GM23338 (cell line): ENCODE measurements around the gene ZNF837. TPM values are rescaled to one million over a fixed set of nuclear protein-coding genes. Genes with fewer than 3 reads are reported as not detected.

Source experiments
- ATAC-seq: fragments of 200-7000 bp; cut with Tn5 transposase; 3 replicates; pipeline ENCODE4 v1.9.1; 2020
- DNase-seq: peaks from one replicate; pipeline ENCODE4 v3.0.0-alpha.2; 2015; ENCODE audit warnings: low spot score
- H2AFZ ChIP-seq: fragments of 200-600 bp; sonication (generic); 2 replicates; pipeline ENCODE4 v1.8.0; 2016; ENCODE audit warnings: antibody characterized with exemption, mild to moderate bottlenecking, moderate library complexity
- H3F3A ChIP-seq: fragments of 200-600 bp; sonication (generic); replicated peaks from 2 replicates; pipeline ENCODE4 v1.8.0; 2017; ENCODE audit warnings: antibody characterized with exemption, mixed run types, low read depth
- H3K27ac ChIP-seq: fragments of 200-600 bp; sonication (generic); 2 replicates; pipeline ENCODE4 v1.6.1; 2016; ENCODE audit warnings: low read depth
- H3K27me3 ChIP-seq: fragments of 200-600 bp; sonication (generic); 2 replicates; pipeline ENCODE4 v1.8.0; 2016; ENCODE audit warnings: mild to moderate bottlenecking, mixed run types, moderate library complexity; ENCODE audit not compliant: insufficient read depth
- H3K36me3 ChIP-seq: fragments of 200-600 bp; sonication (generic); 2 replicates; pipeline ENCODE4 v1.8.0; 2016; ENCODE audit warnings: mild to moderate bottlenecking; ENCODE audit not compliant: insufficient read depth
- H3K4me1 ChIP-seq: fragments of 200-600 bp; sonication (generic); 2 replicates; pipeline ENCODE4 v1.8.0; 2016; ENCODE audit warnings: mild to moderate bottlenecking, moderate library complexity; ENCODE audit not compliant: insufficient read depth
- H3K4me2 ChIP-seq: fragments of 200-600 bp; sonication (generic); 2 replicates; pipeline ENCODE4 v1.7.1; 2017; ENCODE audit warnings: mixed run types
- H3K4me3 ChIP-seq: fragments of 200-600 bp; sonication (generic); 2 replicates; pipeline ENCODE4 v1.6.1; 2016; ENCODE audit warnings: mixed run types
- H3K79me2 ChIP-seq: fragments of 200-600 bp; sonication (generic); replicated peaks from 2 replicates; pipeline ENCODE4 v1.8.0; 2017; ENCODE audit warnings: mild to moderate bottlenecking; ENCODE audit not compliant: insufficient read depth
- H3K9me2 ChIP-seq: fragments of 200-600 bp; sonication (generic); 2 replicates; pipeline ENCODE4 v1.8.0; 2017; ENCODE audit not compliant: insufficient read depth
- H4K20me1 ChIP-seq: fragments of 200-600 bp; sonication (generic); replicated peaks from 2 replicates; pipeline ENCODE4 v1.8.0; 2017; ENCODE audit warnings: mild to moderate bottlenecking; ENCODE audit not compliant: insufficient read depth
- H3K27ac Mint-ChIP-seq: 2 replicates; pipeline ENCODE4 v1.8.0; 2020; ENCODE audit warnings: inconsistent platforms, mild to moderate bottlenecking, moderate library complexity, mixed read lengths
- H3K27me3 Mint-ChIP-seq: 3 replicates; pipeline ENCODE4 v1.8.0; 2022; ENCODE audit warnings: low read depth, mild to moderate bottlenecking, moderate library complexity, mixed read lengths, inconsistent platforms; ENCODE audit not compliant: insufficient read depth, poor library complexity
- H3K36me3 Mint-ChIP-seq: 3 replicates; pipeline ENCODE4 v1.8.0; 2021; ENCODE audit warnings: low read depth, mild to moderate bottlenecking, inconsistent platforms, moderate library complexity, mixed read lengths
- H3K4me1 Mint-ChIP-seq: 3 replicates; pipeline ENCODE4 v1.8.0; 2020; ENCODE audit warnings: mild to moderate bottlenecking, inconsistent platforms, mixed read lengths
- H3K4me3 Mint-ChIP-seq: 3 replicates; pipeline ENCODE4 v1.8.0; 2021; ENCODE audit warnings: moderate library complexity, mild to moderate bottlenecking, inconsistent platforms, mixed read lengths
- H3K9me3 Mint-ChIP-seq: 3 replicates; pipeline ENCODE4 v1.8.0; 2020; ENCODE audit warnings: moderate library complexity, mild to moderate bottlenecking, inconsistent platforms, mixed read lengths
- CREB1 ChIP-seq: fragments of 250-450 bp; sonication (Bioruptor Pico); IDR thresholded peaks from 2 replicates; pipeline ENCODE4 v1.5.0; 2020; ENCODE audit warnings: low read depth, mild to moderate bottlenecking, moderate library complexity
- EZH2 ChIP-seq: fragments of 200-600 bp; sonication (generic); IDR thresholded peaks from one replicate; pipeline ENCODE4 v1.8.0; 2017; ENCODE audit warnings: antibody characterized with exemption, mild to moderate bottlenecking, low read depth; ENCODE audit not compliant: unreplicated experiment
- EZH2phosphoT487 ChIP-seq: fragments of 200-600 bp; sonication (generic); IDR thresholded peaks from one replicate; pipeline ENCODE4 v1.8.1; 2018; ENCODE audit warnings: antibody characterized with exemption; ENCODE audit not compliant: unreplicated experiment
- JUNB ChIP-seq: IDR thresholded peaks from one replicate; pipeline ENCODE4 v1.6.1; 2016; ENCODE audit warnings: antibody characterized with exemption; ENCODE audit not compliant: unreplicated experiment
- NANOG ChIP-seq: IDR thresholded peaks from 2 replicates; pipeline ENCODE4 v1.6.1; 2016; ENCODE audit warnings: antibody characterized with exemption, borderline replicate concordance
- POLR2AphosphoS5 ChIP-seq: IDR thresholded peaks from 2 replicates; pipeline ENCODE4 v1.6.1; 2016; ENCODE audit warnings: antibody characterized with exemption, low read depth
- STAT1 ChIP-seq: IDR thresholded peaks from one replicate; pipeline ENCODE4 v1.6.1; 2016; ENCODE audit warnings: antibody characterized with exemption; ENCODE audit not compliant: unreplicated experiment
- ZNF114 ChIP-seq: fragments of 250-450 bp; sonication (Bioruptor Pico); IDR thresholded peaks from 2 replicates; pipeline ENCODE4 v1.5.0; 2020; ENCODE audit warnings: mild to moderate bottlenecking, moderate library complexity
- ZNF331 ChIP-seq: fragments of 250-450 bp; sonication (Bioruptor Pico); IDR thresholded peaks from 2 replicates; pipeline ENCODE4 v1.5.0; 2020; ENCODE audit warnings: low read depth, mild to moderate bottlenecking, moderate library complexity
- polyA plus RNA-seq: library from polyadenylated mRNA; unstranded; fragments of >200 nt; fragmentation: Nextera tagmentation; extraction: Ambion mirVana; gene quantifications from 2 replicates; pipeline ENCODE4 v1.2.1, GENCODE V29; 2016
- total RNA-seq: library from RNA; depleted of rRNA; stranded (reverse); fragments of >200 nt; shearing (Covaris generic); gene quantifications from 2 replicates; pipeline ENCODE4 v1.2.3, GENCODE V29; 2014
- TF ChIP-seq, protein P1 (sequence below), 2 experiments: fragments of 200-600 bp in 1 of 2; sonication (generic) in 1 of 2; conservative IDR thresholded peaks; 2 replicates each; pipeline versions ENCODE4 v1.5.1 to v1.6.1; 2016 to 2017; ENCODE audit warnings: antibody characterized with exemption in 2 of 2, low read depth in 2 of 2, mild to moderate bottlenecking in 2 of 2, moderate library complexity in 1 of 2
- TF ChIP-seq, protein P2 (sequence below): IDR thresholded peaks from 2 replicates; pipeline ENCODE4 v1.6.1; 2016; ENCODE audit warnings: antibody characterized with exemption
- TF ChIP-seq, protein P3 (sequence below): fragments of 250-450 bp; sonication (Bioruptor Pico); IDR thresholded peaks from 2 replicates; pipeline ENCODE4 v1.5.0; 2020; ENCODE audit warnings: mild to moderate bottlenecking, moderate library complexity
- TF ChIP-seq, protein P4 (sequence below): IDR thresholded peaks from one replicate; pipeline ENCODE4 v1.6.1; 2018; ENCODE audit warnings: antibody characterized with exemption; ENCODE audit not compliant: unreplicated experiment

The ZNF837 gene
- total and polyA plus RNA-seq, 2 experiments from 2014 or later: 3.1 to 11.0 TPM

DNA sequence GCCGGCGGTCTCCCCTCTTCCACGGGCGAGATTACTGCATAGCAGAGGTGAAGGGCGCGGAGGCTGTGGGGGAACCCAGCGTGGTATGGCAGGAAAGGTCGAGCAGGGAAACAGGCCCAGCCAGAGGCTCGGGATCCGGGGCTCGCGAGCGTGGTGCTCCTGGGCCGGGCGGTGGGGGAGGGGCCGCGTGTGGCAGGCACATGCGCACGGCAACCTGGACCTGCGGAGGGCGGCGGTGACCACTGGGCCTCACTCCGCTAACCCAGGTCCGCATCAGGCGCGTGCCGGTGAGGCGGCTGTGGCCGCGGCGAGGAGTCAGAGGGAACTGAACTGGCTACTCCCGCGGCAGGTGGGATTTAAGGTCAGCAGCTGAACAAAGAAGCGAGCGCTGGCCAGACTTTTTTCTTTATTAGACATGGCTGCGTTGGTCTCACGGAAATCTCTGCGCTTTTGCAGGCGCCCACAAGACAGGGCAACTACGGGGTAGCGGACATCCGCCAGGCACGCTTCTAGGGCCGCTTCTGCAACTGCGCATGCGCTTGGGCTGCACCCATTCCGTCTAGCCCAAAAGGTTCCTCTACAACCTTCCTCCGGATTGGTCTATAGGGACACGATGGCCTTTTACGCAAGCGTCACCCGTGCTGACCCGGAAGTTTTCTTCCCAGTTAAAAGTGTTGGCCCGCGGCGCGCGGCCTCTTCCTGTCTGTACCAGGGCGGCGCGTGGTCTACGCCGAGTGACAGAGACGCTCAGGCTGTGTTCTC is 5.9 kb upstream of the ZNF837 start, which contains the start of gene RPS5:
Gene RPS5, plus strand, starts transcription at position 694 of the 762 bp plus-strand sequence. CDS start 869 bp downstream, outside the sequence.
- Histone ChIP-seq H4K20me1 (peaks cover 36% of the 10 kb centered on the region), H3K4me2 (peak within 1 kb of the TSS; percentile 99), H3K4me1 (peaks cover 13% of the 10 kb centered on the region), H3K79me2 (peaks cover 46% of the 10 kb centered on the region), H3K4me3 (peak within 1 kb of the TSS; percentile 87), H3K27me3 (no peaks in the 10 kb centered on the region), H3K9me2 (no peaks in the 10 kb centered on the region), H2AFZ (peak within 1 kb of the TSS; percentile 1), H3K27ac (peak within 1 kb of the TSS; percentile 94), H3F3A (peaks cover 38% of the 10 kb centered on the region), H3K36me3 (peaks cover 31% of the 10 kb centered on the region)
- H3K9me3 Mint-ChIP-seq: peaks cover 3% of the 10 kb centered on the region; the same call in 2 of the 3 replicates
- H3K27me3 Mint-ChIP-seq: peaks cover 20% of the 10 kb centered on the region
- peaks cover 47% of the 10 kb centered on the region for H3K36me3 Mint-ChIP-seq
- H3K27ac Mint-ChIP-seq: peak within 1 kb of the TSS; percentile 98
- ATAC-seq: peak; percentile 89
- TF ChIP-seq CREB1 (peak; percentile 85), ZNF331 (CRISPR knock-in tag) (no peak), EZH2 (no peak), EZH2phosphoT487 (no peak), NANOG (no peak), ZNF114 (CRISPR knock-in tag) (no peak), STAT1 (no peak), POLR2AphosphoS5 (peak; percentile 80), JUNB (no peak)
- TF ChIP-seq, protein P1, sequence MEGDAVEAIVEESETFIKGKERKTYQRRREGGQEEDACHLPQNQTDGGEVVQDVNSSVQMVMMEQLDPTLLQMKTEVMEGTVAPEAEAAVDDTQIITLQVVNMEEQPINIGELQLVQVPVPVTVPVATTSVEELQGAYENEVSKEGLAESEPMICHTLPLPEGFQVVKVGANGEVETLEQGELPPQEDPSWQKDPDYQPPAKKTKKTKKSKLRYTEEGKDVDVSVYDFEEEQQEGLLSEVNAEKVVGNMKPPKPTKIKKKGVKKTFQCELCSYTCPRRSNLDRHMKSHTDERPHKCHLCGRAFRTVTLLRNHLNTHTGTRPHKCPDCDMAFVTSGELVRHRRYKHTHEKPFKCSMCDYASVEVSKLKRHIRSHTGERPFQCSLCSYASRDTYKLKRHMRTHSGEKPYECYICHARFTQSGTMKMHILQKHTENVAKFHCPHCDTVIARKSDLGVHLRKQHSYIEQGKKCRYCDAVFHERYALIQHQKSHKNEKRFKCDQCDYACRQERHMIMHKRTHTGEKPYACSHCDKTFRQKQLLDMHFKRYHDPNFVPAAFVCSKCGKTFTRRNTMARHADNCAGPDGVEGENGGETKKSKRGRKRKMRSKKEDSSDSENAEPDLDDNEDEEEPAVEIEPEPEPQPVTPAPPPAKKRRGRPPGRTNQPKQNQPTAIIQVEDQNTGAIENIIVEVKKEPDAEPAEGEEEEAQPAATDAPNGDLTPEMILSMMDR (conservative IDR thresholded peaks at IDR 0.05; ENCODE audit: low read depth in 2 of 2): no peak
- TF ChIP-seq, protein P2, sequence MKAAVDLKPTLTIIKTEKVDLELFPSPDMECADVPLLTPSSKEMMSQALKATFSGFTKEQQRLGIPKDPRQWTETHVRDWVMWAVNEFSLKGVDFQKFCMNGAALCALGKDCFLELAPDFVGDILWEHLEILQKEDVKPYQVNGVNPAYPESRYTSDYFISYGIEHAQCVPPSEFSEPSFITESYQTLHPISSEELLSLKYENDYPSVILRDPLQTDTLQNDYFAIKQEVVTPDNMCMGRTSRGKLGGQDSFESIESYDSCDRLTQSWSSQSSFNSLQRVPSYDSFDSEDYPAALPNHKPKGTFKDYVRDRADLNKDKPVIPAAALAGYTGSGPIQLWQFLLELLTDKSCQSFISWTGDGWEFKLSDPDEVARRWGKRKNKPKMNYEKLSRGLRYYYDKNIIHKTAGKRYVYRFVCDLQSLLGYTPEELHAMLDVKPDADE: peak; percentile 91; the same call in 1 of the 2 replicates
- TF ChIP-seq, protein P3, sequence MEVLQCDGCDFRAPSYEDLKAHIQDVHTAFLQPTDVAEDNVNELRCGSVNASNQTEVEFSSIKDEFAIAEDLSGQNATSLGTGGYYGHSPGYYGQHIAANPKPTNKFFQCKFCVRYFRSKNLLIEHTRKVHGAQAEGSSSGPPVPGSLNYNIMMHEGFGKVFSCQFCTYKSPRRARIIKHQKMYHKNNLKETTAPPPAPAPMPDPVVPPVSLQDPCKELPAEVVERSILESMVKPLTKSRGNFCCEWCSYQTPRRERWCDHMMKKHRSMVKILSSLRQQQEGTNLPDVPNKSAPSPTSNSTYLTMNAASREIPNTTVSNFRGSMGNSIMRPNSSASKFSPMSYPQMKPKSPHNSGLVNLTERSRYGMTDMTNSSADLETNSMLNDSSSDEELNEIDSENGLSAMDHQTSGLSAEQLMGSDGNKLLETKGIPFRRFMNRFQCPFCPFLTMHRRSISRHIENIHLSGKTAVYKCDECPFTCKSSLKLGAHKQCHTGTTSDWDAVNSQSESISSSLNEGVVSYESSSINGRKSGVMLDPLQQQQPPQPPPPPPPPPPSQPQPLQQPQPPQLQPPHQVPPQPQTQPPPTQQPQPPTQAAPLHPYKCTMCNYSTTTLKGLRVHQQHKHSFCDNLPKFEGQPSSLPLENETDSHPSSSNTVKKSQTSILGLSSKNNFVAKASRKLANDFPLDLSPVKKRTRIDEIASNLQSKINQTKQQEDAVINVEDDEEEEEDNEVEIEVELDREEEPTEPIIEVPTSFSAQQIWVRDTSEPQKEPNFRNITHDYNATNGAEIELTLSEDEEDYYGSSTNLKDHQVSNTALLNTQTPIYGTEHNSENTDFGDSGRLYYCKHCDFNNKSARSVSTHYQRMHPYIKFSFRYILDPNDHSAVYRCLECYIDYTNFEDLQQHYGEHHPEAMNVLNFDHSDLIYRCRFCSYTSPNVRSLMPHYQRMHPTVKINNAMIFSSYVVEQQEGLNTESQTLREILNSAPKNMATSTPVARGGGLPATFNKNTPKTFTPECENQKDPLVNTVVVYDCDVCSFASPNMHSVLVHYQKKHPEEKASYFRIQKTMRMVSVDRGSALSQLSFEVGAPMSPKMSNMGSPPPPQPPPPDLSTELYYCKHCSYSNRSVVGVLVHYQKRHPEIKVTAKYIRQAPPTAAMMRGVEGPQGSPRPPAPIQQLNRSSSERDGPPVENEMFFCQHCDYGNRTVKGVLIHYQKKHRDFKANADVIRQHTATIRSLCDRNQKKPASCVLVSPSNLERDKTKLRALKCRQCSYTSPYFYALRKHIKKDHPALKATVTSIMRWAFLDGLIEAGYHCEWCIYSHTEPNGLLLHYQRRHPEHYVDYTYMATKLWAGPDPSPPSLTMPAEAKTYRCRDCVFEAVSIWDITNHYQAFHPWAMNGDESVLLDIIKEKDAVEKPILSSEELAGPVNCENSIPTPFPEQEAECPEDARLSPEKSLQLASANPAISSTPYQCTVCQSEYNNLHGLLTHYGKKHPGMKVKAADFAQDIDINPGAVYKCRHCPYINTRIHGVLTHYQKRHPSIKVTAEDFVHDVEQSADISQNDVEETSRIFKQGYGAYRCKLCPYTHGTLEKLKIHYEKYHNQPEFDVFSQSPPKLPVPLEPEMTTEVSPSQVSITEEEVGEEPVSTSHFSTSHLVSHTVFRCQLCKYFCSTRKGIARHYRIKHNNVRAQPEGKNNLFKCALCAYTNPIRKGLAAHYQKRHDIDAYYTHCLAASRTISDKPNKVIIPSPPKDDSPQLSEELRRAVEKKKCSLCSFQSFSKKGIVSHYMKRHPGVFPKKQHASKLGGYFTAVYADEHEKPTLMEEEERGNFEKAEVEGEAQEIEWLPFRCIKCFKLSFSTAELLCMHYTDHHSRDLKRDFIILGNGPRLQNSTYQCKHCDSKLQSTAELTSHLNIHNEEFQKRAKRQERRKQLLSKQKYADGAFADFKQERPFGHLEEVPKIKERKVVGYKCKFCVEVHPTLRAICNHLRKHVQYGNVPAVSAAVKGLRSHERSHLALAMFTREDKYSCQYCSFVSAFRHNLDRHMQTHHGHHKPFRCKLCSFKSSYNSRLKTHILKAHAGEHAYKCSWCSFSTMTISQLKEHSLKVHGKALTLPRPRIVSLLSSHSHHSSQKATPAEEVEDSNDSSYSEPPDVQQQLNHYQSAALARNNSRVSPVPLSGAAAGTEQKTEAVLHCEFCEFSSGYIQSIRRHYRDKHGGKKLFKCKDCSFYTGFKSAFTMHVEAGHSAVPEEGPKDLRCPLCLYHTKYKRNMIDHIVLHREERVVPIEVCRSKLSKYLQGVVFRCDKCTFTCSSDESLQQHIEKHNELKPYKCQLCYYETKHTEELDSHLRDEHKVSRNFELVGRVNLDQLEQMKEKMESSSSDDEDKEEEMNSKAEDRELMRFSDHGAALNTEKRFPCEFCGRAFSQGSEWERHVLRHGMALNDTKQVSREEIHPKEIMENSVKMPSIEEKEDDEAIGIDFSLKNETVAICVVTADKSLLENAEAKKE (CRISPR knock-in tag): no peak
- TF ChIP-seq, protein P4, sequence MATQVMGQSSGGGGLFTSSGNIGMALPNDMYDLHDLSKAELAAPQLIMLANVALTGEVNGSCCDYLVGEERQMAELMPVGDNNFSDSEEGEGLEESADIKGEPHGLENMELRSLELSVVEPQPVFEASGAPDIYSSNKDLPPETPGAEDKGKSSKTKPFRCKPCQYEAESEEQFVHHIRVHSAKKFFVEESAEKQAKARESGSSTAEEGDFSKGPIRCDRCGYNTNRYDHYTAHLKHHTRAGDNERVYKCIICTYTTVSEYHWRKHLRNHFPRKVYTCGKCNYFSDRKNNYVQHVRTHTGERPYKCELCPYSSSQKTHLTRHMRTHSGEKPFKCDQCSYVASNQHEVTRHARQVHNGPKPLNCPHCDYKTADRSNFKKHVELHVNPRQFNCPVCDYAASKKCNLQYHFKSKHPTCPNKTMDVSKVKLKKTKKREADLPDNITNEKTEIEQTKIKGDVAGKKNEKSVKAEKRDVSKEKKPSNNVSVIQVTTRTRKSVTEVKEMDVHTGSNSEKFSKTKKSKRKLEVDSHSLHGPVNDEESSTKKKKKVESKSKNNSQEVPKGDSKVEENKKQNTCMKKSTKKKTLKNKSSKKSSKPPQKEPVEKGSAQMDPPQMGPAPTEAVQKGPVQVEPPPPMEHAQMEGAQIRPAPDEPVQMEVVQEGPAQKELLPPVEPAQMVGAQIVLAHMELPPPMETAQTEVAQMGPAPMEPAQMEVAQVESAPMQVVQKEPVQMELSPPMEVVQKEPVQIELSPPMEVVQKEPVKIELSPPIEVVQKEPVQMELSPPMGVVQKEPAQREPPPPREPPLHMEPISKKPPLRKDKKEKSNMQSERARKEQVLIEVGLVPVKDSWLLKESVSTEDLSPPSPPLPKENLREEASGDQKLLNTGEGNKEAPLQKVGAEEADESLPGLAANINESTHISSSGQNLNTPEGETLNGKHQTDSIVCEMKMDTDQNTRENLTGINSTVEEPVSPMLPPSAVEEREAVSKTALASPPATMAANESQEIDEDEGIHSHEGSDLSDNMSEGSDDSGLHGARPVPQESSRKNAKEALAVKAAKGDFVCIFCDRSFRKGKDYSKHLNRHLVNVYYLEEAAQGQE: no peak
- H3K4me3 Mint-ChIP-seq: peak within 1 kb of the TSS; percentile 99
- peak; percentile 99 for DNase-seq
- peaks cover 25% of the 10 kb centered on the region for H3K4me1 Mint-ChIP-seq
